Measurements from ENCODE around the gene SUMF1.

DNA sequence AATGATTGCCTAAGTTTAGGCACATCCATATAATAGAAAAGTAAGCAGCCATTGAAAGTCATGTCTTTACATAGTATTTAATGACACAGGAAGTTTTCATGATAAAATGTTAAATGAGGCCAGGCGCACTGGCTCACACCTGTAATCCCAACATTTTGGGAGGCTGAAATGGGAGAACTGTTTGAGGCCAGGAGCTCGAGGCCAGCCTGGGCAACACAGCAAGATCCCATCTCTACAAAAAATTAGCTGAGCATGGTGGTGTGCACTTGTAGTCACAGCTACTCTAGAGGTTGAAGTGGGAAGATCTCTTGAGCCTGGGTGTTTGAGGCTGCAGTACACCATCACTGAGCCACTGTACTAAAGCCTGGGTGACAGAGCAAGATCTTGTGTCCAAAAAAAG is 104.5 kb downstream of the SUMF1 start:
- TF ChIP-seq POLR2AphosphoS5 (IDR thresholded peaks at IDR 0.05; ENCODE audit: low read depth, low read length) = no peak
- no peak for TF ChIP-seq TAF1 (IDR thresholded peaks at IDR 0.05; ENCODE audit: borderline replicate concordance, insufficient read depth, low read length)
- no peak for TF ChIP-seq REST (IDR thresholded peaks at IDR 0.05; ENCODE audit: insufficient read depth in 1 of 2, low read depth in 2 of 2, low read length in 2 of 2)
- no peak for TF ChIP-seq SIN3A (IDR thresholded peaks at IDR 0.05; ENCODE audit: borderline replicate concordance, insufficient read depth, low read length)

Measured in PFSK-1 (cell line).